ENCODE results near the gene GP1BB. TPM values are rescaled to one million over a fixed set of nuclear protein-coding genes. Genes with fewer than 3 reads are reported as not detected.

GP1BB gene
- total RNA-seq, 1 donor, result 1.8 TPM

GRCh38 chr22:19751497-19752245, 28.3 kb downstream of the GP1BB start:
- peaks cover 46% of the 10 kb centered on the region for H3K27me3 ChIP-seq (ENCODE audit: insufficient read depth, low read length)
- no peaks in the 10 kb centered on the region for H3K36me3 ChIP-seq (ENCODE audit: insufficient read depth, low read length)
- no peak overlapping the region for H3K27ac ChIP-seq (ENCODE audit: low read depth, low read length)
- no peaks in the 10 kb centered on the region for H3K9me3 ChIP-seq (ENCODE audit: low read depth, low read length)
- no peaks in the 10 kb centered on the region for H3K4me1 ChIP-seq (ENCODE audit: insufficient read depth, low read length)
- no peak overlapping the region for H2AFZ ChIP-seq (ENCODE audit: low read length)
- no peak for TF ChIP-seq CTCF (IDR thresholded peaks at IDR 0.05; ENCODE audit: extremely low read depth, low read depth, low read length)
- H3K79me2 ChIP-seq (ENCODE audit: insufficient read depth, low read length), result no peaks in the 10 kb centered on the region
- no peak for DNase-seq (ENCODE audit: insufficient read length, low spot score, missing footprints)
- no peak overlapping the region for H3K4me3 ChIP-seq (ENCODE audit: insufficient read depth, low read length)
- H4K20me1 ChIP-seq (ENCODE audit: insufficient read depth, low read length), result no peaks in the 10 kb centered on the region
- no peak overlapping the region for H3K4me2 ChIP-seq (ENCODE audit: insufficient read depth, low read length)

- DNase-seq (ENCODE audit: insufficient read length, low spot score, missing footprints), result no peak
- no peak for TF ChIP-seq CTCF (IDR thresholded peaks at IDR 0.05; ENCODE audit: extremely low read depth, low read depth, low read length)
- Histone ChIP-seq H3K27ac (ENCODE audit: low read depth, low read length) (no peak overlapping the region), H3K4me2 (ENCODE audit: insufficient read depth, low read length) (no peak overlapping the region), H3K79me2 (ENCODE audit: insufficient read depth, low read length) (no peaks in the 10 kb centered on the region), H3K27me3 (ENCODE audit: insufficient read depth, low read length) (peaks cover 60% of the 10 kb centered on the region), H2AFZ (ENCODE audit: low read length) (no peak overlapping the region), H3K9me3 (ENCODE audit: low read depth, low read length) (no peaks in the 10 kb centered on the region), H4K20me1 (ENCODE audit: insufficient read depth, low read length) (no peaks in the 10 kb centered on the region), H3K4me1 (ENCODE audit: insufficient read depth, low read length) (no peaks in the 10 kb centered on the region), H3K4me3 (ENCODE audit: insufficient read depth, low read length) (no peak overlapping the region), H3K36me3 (ENCODE audit: insufficient read depth, low read length) (no peaks in the 10 kb centered on the region)
Measured at GRCh38 chr22:19753090-19753842, 29.9 kb downstream of the GP1BB start.

GRCh38 chr22:19753996-19754700, 30.8 kb downstream of the GP1BB start:
- Histone ChIP-seq H3K4me2 (ENCODE audit: insufficient read depth, low read length) (no peak overlapping the region), H3K4me1 (ENCODE audit: insufficient read depth, low read length) (no peaks in the 10 kb centered on the region), H3K4me3 (ENCODE audit: insufficient read depth, low read length) (no peak overlapping the region), H3K36me3 (ENCODE audit: insufficient read depth, low read length) (no peaks in the 10 kb centered on the region), H3K79me2 (ENCODE audit: insufficient read depth, low read length) (no peaks in the 10 kb centered on the region), H3K9me3 (ENCODE audit: low read depth, low read length) (no peaks in the 10 kb centered on the region), H4K20me1 (ENCODE audit: insufficient read depth, low read length) (no peaks in the 10 kb centered on the region), H3K27ac (ENCODE audit: low read depth, low read length) (no peak overlapping the region), H2AFZ (ENCODE audit: low read length) (no peak overlapping the region), H3K27me3 (ENCODE audit: insufficient read depth, low read length) (peaks cover 65% of the 10 kb centered on the region)
- DNase-seq (ENCODE audit: insufficient read length, low spot score, missing footprints), result no peak
- no peak for TF ChIP-seq CTCF (IDR thresholded peaks at IDR 0.05; ENCODE audit: extremely low read depth, low read depth, low read length)
